HEK293T (cell line): ENCODE data around the gene CES2.
A peak's percentile ranks its signal among the peaks of the same experiment; 100 is the strongest.

Experiments
- CTCF ChIA-PET: fragments of 350-600 bp; formaldehyde crosslinking; extraction: SDS; loops from one replicate; lab custom pipeline; 2021; ENCODE audit warnings: antibody characterized with exemption, inconsistent platforms; lab: Yijun Ruan, JAX
- POLR2A ChIA-PET: fragments of 350-600 bp; formaldehyde crosslinking; extraction: SDS; loops from one replicate; lab custom pipeline; 2020; ENCODE audit warnings: antibody characterized with exemption, inconsistent platforms; lab: Yijun Ruan, JAX
- DNase-seq: peaks from one replicate; pipeline ENCODE4 v3.0.0; 2012; ENCODE audit warnings: mixed read lengths; ENCODE audit errors: extremely low spot score
- ARNT ChIP-seq: fragments of 450-650 bp; IDR thresholded peaks from 2 replicates; pipeline ENCODE4 v1.6.1; 2017; ENCODE audit warnings: mild to moderate bottlenecking
- BHLHE40 ChIP-seq: fragments of 450-650 bp; IDR thresholded peaks from 2 replicates; pipeline ENCODE4 v1.6.1; 2016; ENCODE audit warnings: mild to moderate bottlenecking, moderate library complexity, borderline replicate concordance
- CTBP1 ChIP-seq: fragments of 450-650 bp; IDR thresholded peaks from 2 replicates; pipeline ENCODE4 v1.6.1; 2016; ENCODE audit warnings: borderline replicate concordance
- ELF4 ChIP-seq: fragments of 450-650 bp; IDR thresholded peaks from 2 replicates; pipeline ENCODE4 v1.6.1; 2017; ENCODE audit warnings: antibody characterized with exemption
- FOXA1 ChIP-seq: fragments of 450-650 bp; IDR thresholded peaks from 2 replicates; pipeline ENCODE4 v1.6.1; 2016; ENCODE audit warnings: mild to moderate bottlenecking
- FOXK2 ChIP-seq: fragments of 450-650 bp; IDR thresholded peaks from 2 replicates; pipeline ENCODE4 v1.6.1; 2016; ENCODE audit warnings: mild to moderate bottlenecking
- FOXM1 ChIP-seq: fragments of 450-650 bp; IDR thresholded peaks from 2 replicates; pipeline ENCODE4 v1.6.1; 2017; ENCODE audit warnings: mild to moderate bottlenecking, borderline replicate concordance
- HDGF ChIP-seq: fragments of 450-650 bp; IDR thresholded peaks from 2 replicates; pipeline ENCODE4 v1.6.1; 2017; ENCODE audit warnings: antibody characterized with exemption, borderline replicate concordance
- L3MBTL2 ChIP-seq: fragments of 450-650 bp; conservative IDR thresholded peaks from 2 replicates; pipeline ENCODE4 v1.6.1; 2016; ENCODE audit warnings: mild to moderate bottlenecking
- LEF1 ChIP-seq: fragments of 450-650 bp; IDR thresholded peaks from 2 replicates; pipeline ENCODE4 v1.6.1; 2017; ENCODE audit warnings: mild to moderate bottlenecking, borderline replicate concordance
- NFRKB ChIP-seq: fragments of 450-650 bp; IDR thresholded peaks from 2 replicates; pipeline ENCODE4 v1.6.1; 2016; ENCODE audit warnings: mild to moderate bottlenecking, moderate library complexity
- SP1 ChIP-seq: fragments of 450-650 bp; IDR thresholded peaks from 2 replicates; pipeline ENCODE4 v1.6.1; 2017
- SUZ12 ChIP-seq: fragments of 450-650 bp; IDR thresholded peaks from 2 replicates; pipeline ENCODE4 v1.6.1; 2016; ENCODE audit warnings: mild to moderate bottlenecking
- TARDBP ChIP-seq: fragments of 450-650 bp; IDR thresholded peaks from 2 replicates; pipeline ENCODE4 v1.6.1; 2016
- ZNF384 ChIP-seq: fragments of 450-650 bp; IDR thresholded peaks from 2 replicates; pipeline ENCODE4 v1.6.1; 2016
- TF ChIP-seq, protein P1 (sequence below): fragments of 450-650 bp; IDR thresholded peaks from 2 replicates; pipeline ENCODE4 v1.6.1; 2016

Gene CES2

DNA sequence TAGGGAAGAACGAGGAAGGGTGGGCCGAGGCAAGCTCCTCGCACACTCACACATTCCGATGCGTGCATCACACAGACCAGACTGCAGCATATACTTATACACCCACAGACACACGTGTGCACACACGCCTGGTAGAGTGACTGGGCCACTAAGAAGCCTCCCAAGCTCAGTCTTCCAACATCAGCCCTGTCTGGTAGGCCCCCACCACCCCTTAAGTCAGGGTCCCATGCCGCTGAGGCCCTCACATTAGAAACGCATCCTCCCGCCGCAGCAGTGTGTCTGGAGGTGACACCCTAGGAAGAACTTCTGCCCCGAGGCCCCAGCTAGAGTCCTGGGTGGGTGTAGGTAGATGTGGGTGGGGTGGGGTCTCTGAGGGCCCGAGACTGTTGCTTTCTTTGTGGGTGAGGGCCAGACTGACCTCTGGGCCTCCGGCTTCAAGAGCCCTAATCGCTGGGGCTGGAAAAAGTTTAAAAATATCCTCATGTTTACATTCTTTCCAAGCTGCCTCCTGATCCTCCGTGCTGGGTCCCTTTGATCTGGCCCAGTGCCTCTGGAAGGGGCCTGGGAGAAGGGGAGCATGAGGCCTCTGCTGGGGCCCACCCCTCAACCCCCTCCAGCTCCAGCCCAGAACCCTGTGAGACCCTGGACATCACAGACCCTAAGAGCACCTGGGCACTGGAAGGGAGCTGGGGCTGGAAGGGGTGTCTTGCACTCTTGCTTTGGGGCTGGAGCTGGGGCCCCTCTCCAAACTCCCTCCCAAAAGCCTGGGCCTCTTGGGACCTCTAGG is 30.3 kb upstream of the CES2 start:
- POLR2A ChIA-PET = interaction anchor here (0.9 to 1.9 kb wide), 4 partner anchors 22 to 322 kb away, joined by 3 to 8 read pairs (median 3); partner anchors contain the start of genes PDP2 and TMEM208

GRCh38 chr16:66905633-66906539 is 29.4 kb upstream of the CES2 start:
- TF ChIP-seq L3MBTL2 = no peak
- TF ChIP-seq SP1 = no peak
- no peak for TF ChIP-seq ZNF384
- no peak for TF ChIP-seq ELF4
- TF ChIP-seq, protein P1, sequence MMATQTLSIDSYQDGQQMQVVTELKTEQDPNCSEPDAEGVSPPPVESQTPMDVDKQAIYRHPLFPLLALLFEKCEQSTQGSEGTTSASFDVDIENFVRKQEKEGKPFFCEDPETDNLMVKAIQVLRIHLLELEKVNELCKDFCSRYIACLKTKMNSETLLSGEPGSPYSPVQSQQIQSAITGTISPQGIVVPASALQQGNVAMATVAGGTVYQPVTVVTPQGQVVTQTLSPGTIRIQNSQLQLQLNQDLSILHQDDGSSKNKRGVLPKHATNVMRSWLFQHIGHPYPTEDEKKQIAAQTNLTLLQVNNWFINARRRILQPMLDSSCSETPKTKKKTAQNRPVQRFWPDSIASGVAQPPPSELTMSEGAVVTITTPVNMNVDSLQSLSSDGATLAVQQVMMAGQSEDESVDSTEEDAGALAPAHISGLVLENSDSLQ = no peak; the same call in 1 of the 2 replicates
- no peak for TF ChIP-seq BHLHE40
- TF ChIP-seq NFRKB = no peak
- no peak for TF ChIP-seq LEF1
- no peak for TF ChIP-seq FOXM1
- no peak for TF ChIP-seq TARDBP
- no peak for TF ChIP-seq SUZ12
- TF ChIP-seq ARNT = no peak
- TF ChIP-seq HDGF = no peak
- no peak for TF ChIP-seq FOXK2
- TF ChIP-seq CTBP1 = no peak
- no peak for TF ChIP-seq FOXA1
- peak; percentile 55 for DNase-seq
- POLR2A ChIA-PET = interaction anchor here (1.0 to 1.9 kb wide), 3 partner anchors 21 to 321 kb away, joined by 3 to 8 read pairs (median 3); partner anchors contain the start of genes PDP2 and TMEM208
- CTCF ChIA-PET = interaction anchor here (0.5 to 1.0 kb wide), 4 partner anchors 10 to 33 kb away, joined by 3 to 5 read pairs (median 3); no protein-coding TSS in a partner anchor

More for the DNA sequence above, 30.3 kb upstream of the CES2 start:
- TF ChIP-seq TARDBP (no peak), FOXM1 (no peak)
- CTCF ChIA-PET = interaction anchor here (0.5 to 1.7 kb wide), 6 partner anchors 10 to 280 kb away, joined by 3 to 7 read pairs (median 3); no protein-coding TSS in a partner anchor
- no peak for DNase-seq

- POLR2A ChIA-PET = no interaction called here
These were observed 28.1 kb upstream of the CES2 start for GRCh38 chr16:66906916-66907836.

GRCh38 chr16:66908116-66908515 is 27.2 kb upstream of the CES2 start:
- TF ChIP-seq TARDBP (no peak), CTBP1 (no peak)
- CTCF ChIA-PET = no interaction called here
- POLR2A ChIA-PET = no interaction called here
- DNase-seq = no peak

More at GRCh38 chr16:66906916-66907836, 28.1 kb upstream of the CES2 start:
- no peak for TF ChIP-seq FOXK2
- TF ChIP-seq, protein P1 = no peak
- TF ChIP-seq FOXA1 = no peak
- TF ChIP-seq BHLHE40 = no peak
- no peak for TF ChIP-seq ELF4
- no peak for TF ChIP-seq ZNF384
- TF ChIP-seq NFRKB = no peak
- no peak for TF ChIP-seq L3MBTL2
- TF ChIP-seq TARDBP = no peak
- TF ChIP-seq CTBP1 = no peak
- TF ChIP-seq HDGF = no peak
- TF ChIP-seq FOXM1 = no peak
- no peak for TF ChIP-seq SUZ12
- no peak for TF ChIP-seq SP1
- CTCF ChIA-PET = no interaction called here
- no peak for DNase-seq

DNA sequence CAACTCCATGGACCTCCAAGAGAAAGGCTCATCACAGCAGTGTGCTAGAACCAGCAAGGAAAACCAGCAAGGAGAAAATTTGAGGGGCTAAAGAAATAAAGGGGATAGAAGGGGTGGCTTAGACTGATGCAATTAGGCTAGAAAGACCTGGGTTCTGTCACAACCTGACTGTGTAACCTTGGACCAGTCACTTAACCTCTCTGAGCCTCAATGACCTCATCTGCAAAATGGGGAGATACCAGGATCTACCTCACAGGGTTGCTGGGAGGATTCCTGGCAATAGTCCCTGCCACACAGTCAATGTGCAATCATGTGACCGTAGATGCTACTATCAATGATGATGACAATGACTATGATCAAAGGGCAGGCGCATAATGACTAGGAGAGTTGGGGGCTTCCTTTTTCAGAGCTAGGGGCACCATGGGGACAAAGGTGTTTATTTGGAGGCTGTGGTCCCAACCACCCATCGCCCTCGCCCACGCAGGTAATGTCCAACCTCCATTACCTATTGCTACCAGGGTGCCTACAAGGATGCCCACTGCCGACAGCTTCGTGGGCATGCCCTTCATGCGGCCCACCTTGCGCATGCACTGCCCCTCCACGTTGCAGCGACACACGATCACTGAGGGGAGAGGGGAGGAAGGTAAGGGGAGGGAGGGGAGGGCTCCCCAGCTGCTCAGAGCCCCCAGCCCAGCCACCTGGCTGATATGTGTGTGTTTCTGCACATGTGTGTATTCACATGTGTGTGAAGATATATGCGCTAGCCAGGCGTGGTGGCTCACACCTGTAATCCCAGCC is 26.4 kb upstream of the CES2 start:
- POLR2A ChIA-PET = no interaction called here
- TF ChIP-seq LEF1 = no peak
- TF ChIP-seq SUZ12 = no peak
- no peak for TF ChIP-seq CTBP1
- no peak for TF ChIP-seq HDGF
- no peak for TF ChIP-seq BHLHE40
- no peak for TF ChIP-seq ZNF384
- no peak for TF ChIP-seq ELF4
- TF ChIP-seq FOXK2 = no peak
- no peak for TF ChIP-seq NFRKB
- no peak for TF ChIP-seq FOXA1
- CTCF ChIA-PET = interaction anchor here (1.1 to 2.1 kb wide), 8 partner anchors 8 to 49 kb away, joined by 3 to 12 read pairs (median 6); partner anchors contain the start of genes CDH16 and PDP2
- DNase-seq = no peak
